GM12878 (cell line): Measurements from ENCODE around the gene CDC42BPB. TPM values are rescaled to one million over a fixed set of nuclear protein-coding genes. Genes with fewer than 3 reads are reported as not detected.

ENCODE experiments used
- ATAC-seq: fragments of 200-7000 bp; cut with Tn5 transposase; 3 replicates; pipeline ENCODE4 v1.9.1; 2020; ENCODE audit warnings: mild to moderate bottlenecking, moderate library complexity
- BruUV-seq: library from RNA; stranded (reverse); fragments of 400-500 nt; replicated peaks from 2 replicates; lab custom pipeline; 2021; lab: Mats Ljungman, UMichigan
- CTCF ChIA-PET: fragments of 300-600 bp; sonication (Branson Sonifier 250); formaldehyde crosslinking; extraction: SDS; loops from one replicate; lab custom pipeline; 2021; ENCODE audit warnings: inconsistent platforms; lab: Yijun Ruan, JAX
- POLR2A ChIA-PET: fragments of 350-600 bp; formaldehyde crosslinking; extraction: SDS; loops from one replicate; lab custom pipeline; 2021; ENCODE audit warnings: inconsistent platforms; lab: Charles Lee
- RAD21 ChIA-PET: fragments of 300-600 bp; sonication (Branson Sonifier 250); formaldehyde crosslinking; loops from one replicate; lab custom pipeline; 2023; ENCODE audit warnings: antibody characterized with exemption; ENCODE audit not compliant: unreplicated experiment; lab: Charles Lee
- SMC1A ChIA-PET: fragments of 300-600 bp; sonication (Branson Sonifier 250); formaldehyde crosslinking; loops from one replicate; lab custom pipeline; 2023; ENCODE audit not compliant: unreplicated experiment, uncharacterized antibody; lab: Charles Lee
- DNase-seq: peaks from one replicate; pipeline ENCODE4 v3.0.0-alpha.2; 2011; ENCODE audit warnings: low read depth, low spot score
- FAIRE-seq: peaks from 3 replicates; lab custom pipeline; 2011; peaks lifted over from hg19 to GRCh38; lab: Jason Lieb, UNC
- H2AFZ ChIP-seq: 2 replicates; pipeline ENCODE4 v1.6.0; 2011; ENCODE audit warnings: low read depth, low read length, control low read depth; ENCODE audit not compliant: control insufficient read depth
- H3K27ac ChIP-seq: 2 replicates; pipeline ENCODE4 v1.5.1; 2011; ENCODE audit warnings: control low read depth; ENCODE audit not compliant: control insufficient read depth, insufficient read depth
- H3K27me3 ChIP-seq, 2 experiments: replicated peaks in 1 of 2; 2 replicates each; pipeline versions ENCODE4 v1.6.0 to v1.6.1; 2011; ENCODE audit warnings: low read length in 1 of 2; ENCODE audit not compliant: control insufficient read depth in 2 of 2, insufficient read depth in 2 of 2
- H3K36me3 ChIP-seq, 2 experiments: 2 replicates each; pipeline ENCODE4 v1.5.1; 2011; ENCODE audit warnings: low read length in 1 of 2; ENCODE audit not compliant: control insufficient read depth in 2 of 2, insufficient read depth in 2 of 2
- H3K4me1 ChIP-seq: 2 replicates; pipeline ENCODE4 v1.6.1; 2011; ENCODE audit warnings: mild to moderate bottlenecking, low read length, moderate library complexity, mixed read lengths; ENCODE audit not compliant: control insufficient read depth, insufficient read depth
- H3K4me2 ChIP-seq: 2 replicates; pipeline ENCODE4 v1.6.0; 2011; ENCODE audit warnings: control low read depth; ENCODE audit not compliant: control insufficient read depth, insufficient read depth
- H3K4me3 ChIP-seq: fragments of 200-600 bp; sonication (generic); 2 replicates; pipeline ENCODE4 v1.5.1; 2016
- H3K79me2 ChIP-seq: 2 replicates; pipeline ENCODE4 v1.6.0; 2011; ENCODE audit warnings: low read length; ENCODE audit not compliant: control insufficient read depth, insufficient read depth
- H3K9ac ChIP-seq: 2 replicates; pipeline ENCODE4 v1.8.0; 2011; ENCODE audit warnings: low read length, control low read depth, mixed read lengths; ENCODE audit not compliant: control insufficient read depth, insufficient read depth
- H3K9me3 ChIP-seq: replicated peaks from 3 replicates; pipeline ENCODE4 v1.5.1; 2011; ENCODE audit warnings: mild to moderate bottlenecking, low read length; ENCODE audit not compliant: control insufficient read depth, insufficient read depth
- H4K20me1 ChIP-seq: 2 replicates; pipeline ENCODE4 v1.6.0; 2011; ENCODE audit not compliant: control insufficient read depth, insufficient read depth
- BACH1 ChIP-seq: fragments of 450-650 bp; IDR thresholded peaks from 2 replicates; pipeline ENCODE4 v1.6.1; 2017; ENCODE audit warnings: mild to moderate bottlenecking, borderline replicate concordance
- BHLHE40 ChIP-seq, 2 experiments: fragments of 450-650 bp in 1 of 2; IDR thresholded peaks; 2 replicates each; pipeline ENCODE4 v1.6.1; 2011 to 2017; ENCODE audit warnings: low read depth in 2 of 2, borderline replicate concordance in 1 of 2, improper control_type of control experiment in 1 of 2, low read length in 1 of 2, mild to moderate bottlenecking in 1 of 2
- BRCA1 ChIP-seq: IDR thresholded peaks from 2 replicates; pipeline ENCODE4 v1.6.1; 2011; ENCODE audit warnings: low read depth, low read length, improper control_type of control experiment
- ETV6 ChIP-seq, 2 experiments: fragments of 450-650 bp in 1 of 2; IDR thresholded peaks in 1 of 2; conservative IDR thresholded peaks in 1 of 2; 2 replicates each; pipeline ENCODE4 v1.6.1; 2014; ENCODE audit warnings: antibody characterized with exemption in 1 of 2, borderline replicate concordance in 1 of 2, low read depth in 1 of 2, mild to moderate bottlenecking in 1 of 2, moderate library complexity in 1 of 2
- FOXM1 ChIP-seq: IDR thresholded peaks from 2 replicates; pipeline ENCODE4 v1.6.1; 2012; ENCODE audit warnings: low read depth, mild to moderate bottlenecking, inconsistent platforms, low read length, moderate library complexity
- HDAC6 ChIP-seq: fragments of 200-600 bp; sonication (generic); IDR thresholded peaks from one replicate; pipeline ENCODE4 v1.8.0; 2017; ENCODE audit warnings: antibody characterized with exemption; ENCODE audit not compliant: unreplicated experiment
- IKZF2 ChIP-seq, 2 experiments: fragments of 450-650 bp; IDR thresholded peaks; 2 replicates each; pipeline ENCODE4 v1.6.1; 2017; ENCODE audit warnings: mild to moderate bottlenecking in 2 of 2, moderate library complexity in 2 of 2
- JUND ChIP-seq: IDR thresholded peaks from 2 replicates; pipeline ENCODE4 v1.6.1; 2012; ENCODE audit warnings: low read depth, mild to moderate bottlenecking, low read length, improper control_type of control experiment, moderate library complexity
- NR2C2 ChIP-seq: IDR thresholded peaks from 2 replicates; pipeline ENCODE4 v1.6.1; 2011; ENCODE audit warnings: borderline replicate concordance, low read depth; ENCODE audit not compliant: control insufficient read depth, insufficient read length
- PAX8 ChIP-seq: fragments of 450-650 bp; IDR thresholded peaks from 2 replicates; pipeline ENCODE4 v1.6.1; 2017; ENCODE audit warnings: mild to moderate bottlenecking, moderate library complexity
- POU2F2 ChIP-seq: IDR thresholded peaks from 3 replicates; pipeline ENCODE4 v1.6.1; 2011; ENCODE audit warnings: low read depth, mild to moderate bottlenecking, low read length, borderline replicate concordance
- SUPT20H ChIP-seq: IDR thresholded peaks from 2 replicates; pipeline ENCODE4 v1.6.1; 2011; ENCODE audit warnings: low read depth, mild to moderate bottlenecking, low read length, moderate library complexity, borderline replicate concordance; ENCODE audit not compliant: control insufficient read depth
- WRNIP1 ChIP-seq: IDR thresholded peaks from 2 replicates; pipeline ENCODE4 v1.6.1; 2011; ENCODE audit warnings: low read depth, low read length, improper control_type of control experiment, borderline replicate concordance
- YBX1 ChIP-seq: fragments of 450-650 bp; IDR thresholded peaks from 2 replicates; pipeline ENCODE4 v1.6.1; 2016; ENCODE audit warnings: antibody characterized with exemption
- ZNF217 ChIP-seq: fragments of 450-650 bp; IDR thresholded peaks from 2 replicates; pipeline ENCODE4 v1.6.1; 2017; ENCODE audit warnings: antibody characterized with exemption, mild to moderate bottlenecking
- ZSCAN29 ChIP-seq: fragments of 450-650 bp; IDR thresholded peaks from 2 replicates; pipeline ENCODE4 v1.6.1; 2017; ENCODE audit warnings: mild to moderate bottlenecking, moderate library complexity
- WGBS: methylation state at CpG from one replicate; pipeline ENCODE4 v1.1.6; 2016; ENCODE audit warnings: low lambda C conversion rate; ENCODE audit not compliant: insufficient replicate concordance, insufficient coverage; ENCODE audit errors: missing lambda C conversion rate; 5-methylcytosine and 5-hydroxymethylcytosine counted together
- in situ Hi-C: fragments of 300-500 bp; cut with MboI; formaldehyde crosslinking; loops from 9 replicates; pipeline ENCODE4 v1.14.3; 2018; ENCODE audit warnings: mixed read lengths
- intact Hi-C: fragments of 100-400 bp; cut with micrococcal nuclease; formaldehyde crosslinking; loops from one replicate; pipeline ENCODE4 v1.14.2; 2022; ENCODE audit not compliant: unreplicated experiment
- polyA plus RNA-seq, 11 experiments: library from polyadenylated mRNA; depleted of rRNA in 4 of 11; unstranded in 6 of 11; stranded (reverse) in 5 of 11; fragments of >200 nt; fragmentation: Nextera tagmentation in 4 of 11; fragmentation: Illumina TruSeq in 1 of 11; extraction: Ambion mirVana in 4 of 11; extraction: Trizol in 1 of 11; gene quantifications; 1 replicate in 1 of 11; 2 replicates in 10 of 11; pipeline versions ENCODE4 v1.2.1 to v1.2.3, GENCODE V29; 2011 to 2016; ENCODE audit warnings: inconsistent platforms in 2 of 11, missing spikeins in 2 of 11, low read depth in 1 of 11
- total RNA-seq, 4 experiments: library from RNA; depleted of rRNA in 3 of 4; stranded (reverse); fragments of >200 nt in 3 of 4; fragmentation: Illumina TruSeq in 1 of 4; extraction: Trizol in 1 of 4; gene quantifications; 2 replicates each; pipeline versions ENCODE4 v1.2.1 to v1.2.3, GENCODE V29; 2013 to 2021
- TF ChIP-seq, protein P1 (sequence below): IDR thresholded peaks from 2 replicates; pipeline ENCODE4 v1.6.1; 2011; ENCODE audit warnings: low read depth, mild to moderate bottlenecking, low read length, moderate library complexity, borderline replicate concordance; ENCODE audit errors: extremely low read depth
- TF ChIP-seq, protein P2 (sequence below): fragments of 450-650 bp; IDR thresholded peaks from 2 replicates; pipeline ENCODE4 v1.6.1; 2016; ENCODE audit warnings: mild to moderate bottlenecking
- TF ChIP-seq, protein P3 (sequence below): fragments of 450-650 bp; IDR thresholded peaks from 2 replicates; pipeline ENCODE4 v1.6.1; 2016; ENCODE audit warnings: mild to moderate bottlenecking

CDC42BPB gene
- total and polyA plus RNA-seq, 10 of the 15 experiments (the other 5 are each of a cell fraction or from before 2014, with no cell fraction given) = 0.42 to 22.1 (median 13.3) TPM

DNA sequence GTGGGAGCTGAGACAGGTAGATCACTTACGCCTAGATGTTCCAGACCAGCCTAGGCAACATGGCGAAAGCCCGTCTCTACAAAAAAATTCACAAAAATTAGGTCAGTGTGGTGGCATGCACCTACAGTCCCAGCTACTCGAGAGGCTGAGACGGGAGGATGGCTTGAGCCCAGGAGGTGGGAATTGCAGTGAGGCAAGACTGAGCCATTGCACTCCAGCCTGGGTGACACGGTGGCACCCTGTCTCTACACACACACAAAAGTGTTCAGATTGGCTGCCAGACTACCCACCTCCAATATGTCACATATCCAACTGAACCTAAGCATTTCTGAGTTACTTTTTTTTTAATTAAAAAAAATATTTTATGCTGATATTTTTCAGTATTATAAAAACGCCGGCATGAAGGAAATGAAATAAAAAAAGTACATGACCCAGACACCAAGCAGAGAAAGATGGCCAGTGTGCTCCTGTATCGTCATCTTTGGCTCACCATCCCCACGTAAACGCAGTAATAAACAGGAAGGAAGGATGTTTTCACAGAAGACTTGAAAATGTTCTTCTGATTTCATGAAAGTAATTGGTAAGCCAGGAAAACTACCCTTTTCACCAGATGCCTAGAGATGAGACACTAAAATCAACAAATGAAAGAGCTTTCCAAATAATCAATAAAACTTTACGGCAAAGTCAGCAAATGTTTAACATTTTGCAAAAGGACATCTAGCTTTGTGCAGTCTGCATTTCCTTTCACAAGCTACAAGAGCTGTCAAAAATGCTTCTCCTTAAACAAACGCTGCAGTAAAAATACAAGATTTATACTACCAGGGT is 26.4 kb downstream of the CDC42BPB start:
- Histone ChIP-seq H3K4me3 (no peak overlapping the region), H3K27ac (no peak overlapping the region), H4K20me1 (no peaks in the 10 kb centered on the region), H3K36me3 (no peaks in the 10 kb centered on the region; a peak in 1 of 4 replicates), H3K27me3 (no peaks in the 10 kb centered on the region), H3K4me1 (peaks cover 6% of the 10 kb centered on the region; the same call in 1 of the 2 replicates), H2AFZ (no peak overlapping the region), H3K9ac (no peak overlapping the region), H3K4me2 (no peak overlapping the region), H3K9me3 (no peaks in the 10 kb centered on the region; the same call in 1 of the 3 replicates), H3K79me2 (peaks cover 15% of the 10 kb centered on the region)
- BruUV-seq = no TSS peak
- WGBS = 73% methylated on average over 13 of the region's 13 CpGs
- RAD21 ChIA-PET = no interaction called here
- no peak for DNase-seq
- intact Hi-C loops = no loop called here
- FAIRE-seq = no peak
- in situ Hi-C loops = no loop called here
- POLR2A ChIA-PET = no interaction called here
- no peak for TF ChIP-seq YBX1
- TF ChIP-seq, protein P1, sequence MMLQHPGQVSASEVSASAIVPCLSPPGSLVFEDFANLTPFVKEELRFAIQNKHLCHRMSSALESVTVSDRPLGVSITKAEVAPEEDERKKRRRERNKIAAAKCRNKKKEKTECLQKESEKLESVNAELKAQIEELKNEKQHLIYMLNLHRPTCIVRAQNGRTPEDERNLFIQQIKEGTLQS = no peak
- no peak for TF ChIP-seq SUPT20H
- TF ChIP-seq HDAC6 = no peak
- TF ChIP-seq JUND = no peak
- no peak for TF ChIP-seq NR2C2
- TF ChIP-seq FOXM1 = no peak
- TF ChIP-seq BACH1 = no peak
- no peak for TF ChIP-seq BRCA1
- TF ChIP-seq WRNIP1 = no peak
- no peak for TF ChIP-seq BHLHE40 (IDR thresholded peaks at IDR 0.05; ENCODE audit: borderline replicate concordance in 1 of 2, low read depth in 2 of 2, low read length in 1 of 2)
- no peak for TF ChIP-seq PAX8
- TF ChIP-seq ZNF217 = no peak
- no peak for TF ChIP-seq ZSCAN29
- no peak for TF ChIP-seq ETV6 (conservative IDR thresholded peaks at IDR 0.05 in 1 of 2, IDR thresholded peaks at IDR 0.05 in 1 of 2; ENCODE audit: borderline replicate concordance in 1 of 2, low read depth in 1 of 2)
- TF ChIP-seq, protein P2, sequence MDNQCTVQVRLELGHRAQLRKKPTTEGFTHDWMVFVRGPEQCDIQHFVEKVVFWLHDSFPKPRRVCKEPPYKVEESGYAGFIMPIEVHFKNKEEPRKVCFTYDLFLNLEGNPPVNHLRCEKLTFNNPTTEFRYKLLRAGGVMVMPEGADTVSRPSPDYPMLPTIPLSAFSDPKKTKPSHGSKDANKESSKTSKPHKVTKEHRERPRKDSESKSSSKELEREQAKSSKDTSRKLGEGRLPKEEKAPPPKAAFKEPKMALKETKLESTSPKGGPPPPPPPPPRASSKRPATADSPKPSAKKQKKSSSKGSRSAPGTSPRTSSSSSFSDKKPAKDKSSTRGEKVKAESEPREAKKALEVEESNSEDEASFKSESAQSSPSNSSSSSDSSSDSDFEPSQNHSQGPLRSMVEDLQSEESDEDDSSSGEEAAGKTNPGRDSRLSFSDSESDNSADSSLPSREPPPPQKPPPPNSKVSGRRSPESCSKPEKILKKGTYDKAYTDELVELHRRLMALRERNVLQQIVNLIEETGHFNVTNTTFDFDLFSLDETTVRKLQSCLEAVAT = no peak
- no peak for TF ChIP-seq POU2F2
- TF ChIP-seq, protein P3, sequence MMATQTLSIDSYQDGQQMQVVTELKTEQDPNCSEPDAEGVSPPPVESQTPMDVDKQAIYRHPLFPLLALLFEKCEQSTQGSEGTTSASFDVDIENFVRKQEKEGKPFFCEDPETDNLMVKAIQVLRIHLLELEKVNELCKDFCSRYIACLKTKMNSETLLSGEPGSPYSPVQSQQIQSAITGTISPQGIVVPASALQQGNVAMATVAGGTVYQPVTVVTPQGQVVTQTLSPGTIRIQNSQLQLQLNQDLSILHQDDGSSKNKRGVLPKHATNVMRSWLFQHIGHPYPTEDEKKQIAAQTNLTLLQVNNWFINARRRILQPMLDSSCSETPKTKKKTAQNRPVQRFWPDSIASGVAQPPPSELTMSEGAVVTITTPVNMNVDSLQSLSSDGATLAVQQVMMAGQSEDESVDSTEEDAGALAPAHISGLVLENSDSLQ = no peak
- TF ChIP-seq IKZF2 (IDR thresholded peaks at IDR 0.05) = no peak
- CTCF ChIA-PET = interaction anchor here (1.0 kb wide), 1 partner anchor 11 kb away, joined by 3 read pairs; no protein-coding TSS in a partner anchor
- ATAC-seq = no peak
- SMC1A ChIA-PET = interaction anchor here (1.1 kb wide), 1 partner anchor 31 kb away, joined by 3 read pairs; no protein-coding TSS in a partner anchor
